ENCODE measurements around the gene TNS3. TPM values are rescaled to one million over a fixed set of nuclear protein-coding genes. Genes with fewer than 3 reads are reported as not detected.

TNS3 gene
- polyA plus RNA-seq, 3 donors = 5.2 to 30.3 (median 7.9) TPM

- Histone ChIP-seq H3K36me3 (replicated peaks in 1 of 2; ENCODE audit: control insufficient read depth in 1 of 2, insufficient read depth in 2 of 2, low read length in 2 of 2) (no peaks in the 10 kb centered on the region), H2AFZ (ENCODE audit: insufficient read depth, low read depth, low read length, poor library complexity, severe bottlenecking) (no peak overlapping the region), H3K4me2 (replicated peaks; ENCODE audit: extremely low read depth, low read length, poor library complexity, severe bottlenecking) (no peak overlapping the region), H3K9me3 (replicated peaks in 1 of 2; ENCODE audit: control insufficient read depth in 1 of 2, insufficient read depth in 1 of 2, low read length in 2 of 2) (peaks cover 20 to 29% of the 10 kb centered on the region in 2 donors), H3K9ac (ENCODE audit: insufficient read depth, low read length, poor library complexity, severe bottlenecking) (no peak overlapping the region), H3K4me3 (replicated peaks in 1 of 3; ENCODE audit: low read depth in 2 of 3, low read length in 3 of 3) (no peak overlapping the region), H4K20me1 (ENCODE audit: insufficient read depth, low read length) (no peaks in the 10 kb centered on the region), H3K27ac (ENCODE audit: low read depth in 1 of 2, low read length in 2 of 2) (no peak overlapping the region), H3K4me1 (ENCODE audit: control insufficient read depth in 1 of 2, insufficient read depth in 2 of 2, low read length in 2 of 2) (peaks cover 24 to 28% of the 10 kb centered on the region in 2 donors), H3K79me2 (ENCODE audit: insufficient read depth, low read length) (no peaks in the 10 kb centered on the region), H3K27me3 (ENCODE audit: control insufficient read depth in 2 of 2, insufficient read depth in 2 of 2, low read length in 2 of 2) (no peaks in the 10 kb centered on the region)
- H3K36me3 Mint-ChIP-seq = peaks cover 0 to 8% of the 10 kb centered on the region in 2 donors
- H3K9me3 Mint-ChIP-seq = peaks cover 22 to 35% (median 29%) of the 10 kb centered on the region in 7 donors
- DNase-seq = no peak
- TF ChIP-seq, protein P1, sequence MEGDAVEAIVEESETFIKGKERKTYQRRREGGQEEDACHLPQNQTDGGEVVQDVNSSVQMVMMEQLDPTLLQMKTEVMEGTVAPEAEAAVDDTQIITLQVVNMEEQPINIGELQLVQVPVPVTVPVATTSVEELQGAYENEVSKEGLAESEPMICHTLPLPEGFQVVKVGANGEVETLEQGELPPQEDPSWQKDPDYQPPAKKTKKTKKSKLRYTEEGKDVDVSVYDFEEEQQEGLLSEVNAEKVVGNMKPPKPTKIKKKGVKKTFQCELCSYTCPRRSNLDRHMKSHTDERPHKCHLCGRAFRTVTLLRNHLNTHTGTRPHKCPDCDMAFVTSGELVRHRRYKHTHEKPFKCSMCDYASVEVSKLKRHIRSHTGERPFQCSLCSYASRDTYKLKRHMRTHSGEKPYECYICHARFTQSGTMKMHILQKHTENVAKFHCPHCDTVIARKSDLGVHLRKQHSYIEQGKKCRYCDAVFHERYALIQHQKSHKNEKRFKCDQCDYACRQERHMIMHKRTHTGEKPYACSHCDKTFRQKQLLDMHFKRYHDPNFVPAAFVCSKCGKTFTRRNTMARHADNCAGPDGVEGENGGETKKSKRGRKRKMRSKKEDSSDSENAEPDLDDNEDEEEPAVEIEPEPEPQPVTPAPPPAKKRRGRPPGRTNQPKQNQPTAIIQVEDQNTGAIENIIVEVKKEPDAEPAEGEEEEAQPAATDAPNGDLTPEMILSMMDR (IDR thresholded peaks at IDR 0.05) = no peak
- H3K27me3 Mint-ChIP-seq (ENCODE audit: low read depth in 3 of 3) = peaks cover 0 to 10% (median 2%) of the 10 kb centered on the region in 3 donors
- no peak overlapping the region for H3K4me3 Mint-ChIP-seq
- no peak overlapping the region for H3K27ac Mint-ChIP-seq
- intact Hi-C loops (cut with micrococcal nuclease) = no loop called here
- peaks cover 28% of the 10 kb centered on the region for H3K4me1 Mint-ChIP-seq
- WGBS (ENCODE audit: insufficient coverage) = no CpG with 5 or more reads among the region's 5 CpGs
These were observed 15.5 kb upstream of the TNS3 start for GRCh38 chr7:47597379-47597778.

DNA sequence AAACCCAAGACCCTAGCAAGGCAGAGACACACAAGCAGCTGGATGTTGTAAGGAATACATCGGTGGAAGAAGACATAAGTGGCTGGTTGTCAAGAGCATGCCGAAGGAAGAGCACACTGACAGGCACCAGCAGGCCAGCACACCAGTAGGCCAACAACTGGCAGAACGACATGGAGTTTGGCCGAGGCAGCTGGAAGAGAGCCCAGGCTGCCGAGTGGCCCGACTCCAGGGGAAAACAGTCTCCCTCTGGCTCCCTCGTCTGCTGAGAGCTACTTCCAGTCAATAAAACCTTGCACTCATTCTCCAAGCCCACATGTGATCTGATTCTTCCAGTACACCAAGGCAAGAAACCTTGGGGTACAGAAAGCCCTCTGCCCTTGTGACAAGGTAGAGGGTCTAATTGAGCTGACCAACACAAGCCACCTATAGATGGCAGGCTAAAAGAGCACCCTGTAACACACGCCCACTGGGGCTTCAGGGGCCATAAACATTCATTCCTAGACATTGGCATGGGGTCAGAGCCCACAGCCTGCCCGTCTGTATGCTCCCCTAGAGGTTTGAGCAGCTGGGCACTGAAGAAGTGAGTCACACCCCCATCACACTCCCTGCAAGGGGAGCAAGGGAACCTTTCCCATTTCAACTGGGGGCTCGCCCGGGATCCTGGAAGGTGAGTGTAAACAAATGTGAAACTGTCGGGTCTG lies 14.7 kb upstream of the TNS3 start:
- 98% methylated on average over 6 of the region's 12 CpGs for WGBS (ENCODE audit: insufficient coverage)
- Histone ChIP-seq H3K79me2 (ENCODE audit: insufficient read depth, low read length) (no peaks in the 10 kb centered on the region), H3K27ac (ENCODE audit: low read depth in 1 of 2, low read length in 2 of 2) (no peak overlapping the region), H3K36me3 (replicated peaks in 1 of 2; ENCODE audit: control insufficient read depth in 1 of 2, insufficient read depth in 2 of 2, low read length in 2 of 2) (no peaks in the 10 kb centered on the region), H3K4me1 (ENCODE audit: control insufficient read depth in 1 of 2, insufficient read depth in 2 of 2, low read length in 2 of 2) (peaks cover 17 to 20% of the 10 kb centered on the region in 2 donors), H3K9ac (ENCODE audit: insufficient read depth, low read length, poor library complexity, severe bottlenecking) (no peak overlapping the region), H3K4me2 (replicated peaks; ENCODE audit: extremely low read depth, low read length, poor library complexity, severe bottlenecking) (no peak overlapping the region), H3K9me3 (replicated peaks in 1 of 2; ENCODE audit: control insufficient read depth in 1 of 2, insufficient read depth in 1 of 2, low read length in 2 of 2) (peaks cover 20 to 29% of the 10 kb centered on the region in 2 donors), H4K20me1 (ENCODE audit: insufficient read depth, low read length) (no peaks in the 10 kb centered on the region), H2AFZ (ENCODE audit: insufficient read depth, low read depth, low read length, poor library complexity, severe bottlenecking) (no peak overlapping the region), H3K4me3 (replicated peaks in 1 of 3; ENCODE audit: low read depth in 2 of 3, low read length in 3 of 3) (no peak overlapping the region), H3K27me3 (ENCODE audit: control insufficient read depth in 2 of 2, insufficient read depth in 2 of 2, low read length in 2 of 2) (no peaks in the 10 kb centered on the region)
- H3K36me3 Mint-ChIP-seq = peaks cover 0 to 8% of the 10 kb centered on the region in 2 donors
- no peak overlapping the region for H3K27ac Mint-ChIP-seq
- intact Hi-C loops (cut with micrococcal nuclease) = no loop called here
- no peak for DNase-seq
- H3K27me3 Mint-ChIP-seq (ENCODE audit: low read depth in 3 of 3) = peaks cover 0 to 7% (median 2%) of the 10 kb centered on the region in 3 donors
- peaks cover 22 to 35% (median 29%) of the 10 kb centered on the region in 7 donors for H3K9me3 Mint-ChIP-seq
- peaks cover 20% of the 10 kb centered on the region for H3K4me1 Mint-ChIP-seq
- TF ChIP-seq, protein P1 (IDR thresholded peaks at IDR 0.05) = no peak
- no peak overlapping the region for H3K4me3 Mint-ChIP-seq

Data from CD14-positive monocyte (primary cell).